GM15510 (cell line): ENCODE results near the gene EMC1.

ENCODE experiments used
- POLR2A ChIP-seq: IDR thresholded peaks from 3 replicates; pipeline ENCODE4 v1.6.1; 2011; ENCODE audit warnings: borderline replicate concordance; ENCODE audit not compliant: insufficient read length; ENCODE audit errors: extremely low read depth

The EMC1 gene

GRCh38 chr1:19177811-19178210 lies 73.5 kb downstream of the EMC1 start:
- TF ChIP-seq POLR2A = no peak

GRCh38 chr1:19169642-19170041 lies 81.7 kb downstream of the EMC1 start:
- no peak for TF ChIP-seq POLR2A

GRCh38 chr1:19167140-19167539 lies 84.2 kb downstream of the EMC1 start:
- no peak for TF ChIP-seq POLR2A

GRCh38 chr1:19166066-19166465 lies 85.3 kb downstream of the EMC1 start:
- no peak for TF ChIP-seq POLR2A
